H9 (cell line): Measurements from ENCODE around the gene HEG1. TPM values are rescaled to one million over a fixed set of nuclear protein-coding genes. Genes with fewer than 3 reads are reported as not detected.

Experiments used
- DNase-seq: peaks from one replicate; pipeline ENCODE4 v3.0.0-alpha.2; 2017
- H2AFZ ChIP-seq: one replicate; pipeline ENCODE4 v1.6.1; 2013; ENCODE audit warnings: mild to moderate bottlenecking, low read length, control low read depth, moderate library complexity
- H2AK5ac ChIP-seq: 2 replicates; pipeline ENCODE4 v1.6.1; 2013; ENCODE audit warnings: low read length, control low read depth, mixed read lengths; ENCODE audit not compliant: insufficient read length
- H2BK120ac ChIP-seq: one replicate; pipeline ENCODE4 v1.6.1; 2013; ENCODE audit warnings: low read depth, mild to moderate bottlenecking, low read length, control low read depth, inconsistent platforms; ENCODE audit not compliant: poor library complexity, severe bottlenecking
- H2BK12ac ChIP-seq: 2 replicates; pipeline ENCODE4 v1.6.1; 2013; ENCODE audit warnings: low read length, control low read depth, mixed read lengths, low read depth; ENCODE audit not compliant: insufficient read length
- H2BK15ac ChIP-seq: 2 replicates; pipeline ENCODE4 v1.6.1; 2013; ENCODE audit warnings: low read depth, low read length, control low read depth
- H2BK20ac ChIP-seq: one replicate; pipeline ENCODE4 v1.6.1; 2013; ENCODE audit warnings: low read depth, mild to moderate bottlenecking, low read length, control low read depth, inconsistent platforms; ENCODE audit not compliant: poor library complexity, severe bottlenecking
- H2BK5ac ChIP-seq: 2 replicates; pipeline ENCODE4 v1.6.1; 2013; ENCODE audit warnings: low read length, control low read depth, mixed read lengths; ENCODE audit not compliant: insufficient read length
- H3K14ac ChIP-seq: 2 replicates; pipeline ENCODE4 v1.6.1; 2013; ENCODE audit warnings: low read length, control low read depth; ENCODE audit not compliant: insufficient read depth
- H3K18ac ChIP-seq: 2 replicates; pipeline ENCODE4 v1.6.1; 2013; ENCODE audit warnings: low read depth, mild to moderate bottlenecking, mixed read lengths, low read length, control low read depth; ENCODE audit not compliant: insufficient read length
- H3K23ac ChIP-seq: 2 replicates; pipeline ENCODE4 v1.6.1; 2013; ENCODE audit warnings: low read length, control low read depth, mixed read lengths, low read depth; ENCODE audit not compliant: insufficient read length
- H3K23me2 ChIP-seq: 2 replicates; pipeline ENCODE4 v1.6.1; 2013; ENCODE audit warnings: low read depth, mild to moderate bottlenecking, mixed read lengths, low read length, control low read depth; ENCODE audit not compliant: insufficient read length, poor library complexity, severe bottlenecking
- H3K27ac ChIP-seq: 2 replicates; pipeline ENCODE4 v1.5.1; 2013; ENCODE audit warnings: low read length, control low read depth, mixed read lengths, low read depth; ENCODE audit not compliant: insufficient read length
- H3K27me3 ChIP-seq: 2 replicates; pipeline ENCODE4 v1.6.1; 2013; ENCODE audit warnings: low read length, control low read depth, inconsistent platforms; ENCODE audit not compliant: insufficient read depth
- H3K4ac ChIP-seq: 2 replicates; pipeline ENCODE4 v1.6.1; 2013; ENCODE audit warnings: low read depth, mild to moderate bottlenecking, control low read depth, inconsistent platforms, low read length, moderate library complexity
- H3K4me1 ChIP-seq: 2 replicates; pipeline ENCODE4 v1.6.1; 2013; ENCODE audit warnings: low read length, control low read depth, inconsistent platforms; ENCODE audit not compliant: insufficient read depth
- H3K4me2 ChIP-seq: 2 replicates; pipeline ENCODE4 v1.6.1; 2013; ENCODE audit warnings: low read length, control low read depth, mixed read lengths; ENCODE audit not compliant: insufficient read length, insufficient read depth
- H3K56ac ChIP-seq: 2 replicates; pipeline ENCODE4 v1.6.1; 2013; ENCODE audit warnings: low read depth, mild to moderate bottlenecking, mixed read lengths, low read length, control low read depth; ENCODE audit not compliant: insufficient read length
- H3K79me1 ChIP-seq: 2 replicates; pipeline ENCODE4 v1.6.1; 2013; ENCODE audit warnings: low read depth, mild to moderate bottlenecking, moderate library complexity, low read length, control low read depth, inconsistent platforms; ENCODE audit not compliant: insufficient read depth, poor library complexity, severe bottlenecking
- H3K79me2 ChIP-seq: 2 replicates; pipeline ENCODE4 v1.6.1; 2013; ENCODE audit warnings: low read length, control low read depth, inconsistent platforms; ENCODE audit not compliant: insufficient read depth
- H3K9ac ChIP-seq: 2 replicates; pipeline ENCODE4 v1.6.1; 2013; ENCODE audit warnings: low read length, control low read depth, mixed read lengths; ENCODE audit not compliant: insufficient read length; ENCODE audit errors: extremely low read depth
- H3K9me3 ChIP-seq: one replicate; pipeline ENCODE4 v1.6.1; 2013; ENCODE audit warnings: low read depth, low read length, inconsistent platforms; ENCODE audit not compliant: control insufficient read depth
- H3T11ph ChIP-seq: one replicate; pipeline ENCODE4 v1.6.1; 2013; ENCODE audit warnings: mild to moderate bottlenecking, low read length, control low read depth, inconsistent platforms
- H4K20me1 ChIP-seq: one replicate; pipeline ENCODE4 v1.6.1; 2013; ENCODE audit not compliant: control insufficient read depth, insufficient read length, insufficient read depth
- H4K5ac ChIP-seq: 2 replicates; pipeline ENCODE4 v1.6.1; 2013; ENCODE audit warnings: low read depth, mild to moderate bottlenecking, mixed read lengths, low read length, control low read depth; ENCODE audit not compliant: insufficient read length
- H4K8ac ChIP-seq: replicated peaks from 2 replicates; pipeline ENCODE4 v1.6.1; 2013; ENCODE audit warnings: low read length, control low read depth, mixed read lengths, low read depth; ENCODE audit not compliant: insufficient read length
- H4K91ac ChIP-seq: 2 replicates; pipeline ENCODE4 v1.6.1; 2013; ENCODE audit warnings: low read depth, mild to moderate bottlenecking, moderate library complexity, mixed read lengths, low read length, control low read depth; ENCODE audit not compliant: insufficient read length
- H3K27ac Mint-ChIP-seq, 3 experiments: 2 replicates in 2 of 3; 3 replicates in 1 of 3; pipeline ENCODE4 v1.8.0; 2020 to 2021; ENCODE audit warnings: mixed read lengths in 3 of 3, mild to moderate bottlenecking in 1 of 3, moderate library complexity in 1 of 3
- H3K27me3 Mint-ChIP-seq: 2 replicates; pipeline ENCODE4 v1.8.0; 2021; ENCODE audit warnings: low read depth, mild to moderate bottlenecking, moderate library complexity, mixed read lengths
- H3K36me3 Mint-ChIP-seq, 3 experiments: 2 replicates in 2 of 3; 3 replicates in 1 of 3; pipeline ENCODE4 v1.8.0; 2020 to 2021; ENCODE audit warnings: low read depth in 3 of 3, mixed read lengths in 3 of 3; ENCODE audit not compliant: insufficient read depth in 1 of 3
- H3K4me1 Mint-ChIP-seq, 2 experiments: 2 replicates each; pipeline ENCODE4 v1.8.0; 2020; ENCODE audit warnings: mixed read lengths in 2 of 2
- H3K4me3 Mint-ChIP-seq, 2 experiments: 2 replicates in 1 of 2; 3 replicates in 1 of 2; pipeline ENCODE4 v1.8.0; 2020 to 2021; ENCODE audit warnings: mild to moderate bottlenecking in 2 of 2, mixed read lengths in 2 of 2, moderate library complexity in 1 of 2
- H3K9me3 Mint-ChIP-seq, 2 experiments: 2 replicates in 1 of 2; 3 replicates in 1 of 2; pipeline ENCODE4 v1.8.0; 2020; ENCODE audit warnings: mild to moderate bottlenecking in 2 of 2, mixed read lengths in 2 of 2, moderate library complexity in 1 of 2
- WGBS: extraction: QIAGEN DNeasy Blood & Tissue Kit; methylation state at CpG from one replicate; pipeline ENCODE4 v1.1.7; 2013; ENCODE audit warnings: missing lambda C conversion rate, low lambda C conversion rate, mixed read lengths; ENCODE audit not compliant: insufficient read length; ENCODE audit errors: extremely low coverage; 5-methylcytosine and 5-hydroxymethylcytosine counted together
- total RNA-seq: library from RNA; stranded (reverse); gene quantifications from 2 replicates; pipeline ENCODE4 v1.2.1, GENCODE V29; 2021
- TF ChIP-seq, protein P1 (sequence below): fragments of 200-600 bp; sonication (generic); conservative IDR thresholded peaks from 3 replicates; pipeline ENCODE4 v1.8.0; 2021; ENCODE audit warnings: antibody characterized with exemption, mild to moderate bottlenecking

The HEG1 gene
- total RNA-seq, 1 experiment from 2014 or later = 10.3 TPM

DNA sequence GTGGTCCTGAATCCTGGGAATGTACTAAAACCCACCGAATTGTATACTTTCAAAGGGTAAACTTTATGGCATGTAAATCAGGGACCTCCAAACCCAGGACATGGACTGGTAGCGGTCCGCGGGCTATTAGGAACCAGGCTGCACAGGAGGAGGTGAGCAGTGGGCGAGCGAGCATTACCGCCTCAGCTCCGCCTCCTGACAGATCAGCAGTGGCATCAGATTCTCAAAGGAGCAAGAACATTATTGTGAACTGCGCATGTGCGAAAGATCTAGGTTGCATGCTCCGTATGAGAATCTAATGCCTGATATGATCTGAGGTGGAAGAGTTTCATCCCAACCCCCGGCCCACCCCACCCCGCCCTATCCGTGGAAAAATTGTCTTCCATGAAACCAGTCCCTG lies 22.2 kb downstream of the HEG1 start:
- Histone ChIP-seq H3K56ac (no peak overlapping the region), H3K23me2 (no peaks in the 10 kb centered on the region), H3K27ac (no peak overlapping the region), H3K79me1 (no peaks in the 10 kb centered on the region), H4K5ac (no peak overlapping the region), H3K79me2 (no peaks in the 10 kb centered on the region), H2BK12ac (no peak overlapping the region), H3K23ac (no peak overlapping the region), H2AK5ac (no peak overlapping the region), H3K9me3 (no peaks in the 10 kb centered on the region), H2BK15ac (no peak overlapping the region), H3K14ac (no peak overlapping the region), H3K4me2 (no peak overlapping the region), H3T11ph (no peak overlapping the region), H4K8ac (no peak overlapping the region), H2AFZ (no peak overlapping the region), H4K91ac (no peak overlapping the region), H2BK120ac (no peak overlapping the region), H3K27me3 (no peaks in the 10 kb centered on the region), H3K18ac (no peak overlapping the region), H3K9ac (no peak overlapping the region), H4K20me1 (no peaks in the 10 kb centered on the region), H2BK20ac (no peak overlapping the region), H3K4me1 (no peaks in the 10 kb centered on the region), H3K4ac (no peak overlapping the region), H2BK5ac (no peak overlapping the region)
- Mint-ChIP-seq H3K27ac (no peak overlapping the region), H3K36me3 (peaks cover 10 to 17% (median 12%) of the 10 kb centered on the region in 3 experiments), H3K4me1 (peaks cover 11 to 16% of the 10 kb centered on the region in 2 experiments), H3K4me3 (no peak overlapping the region), H3K27me3 (no peaks in the 10 kb centered on the region; the same call in 1 of the 2 replicates), H3K9me3 (peaks cover 9 to 16% of the 10 kb centered on the region in 2 experiments)
- no CpG with 5 or more reads among the region's 14 CpGs for WGBS
- TF ChIP-seq, protein P1, sequence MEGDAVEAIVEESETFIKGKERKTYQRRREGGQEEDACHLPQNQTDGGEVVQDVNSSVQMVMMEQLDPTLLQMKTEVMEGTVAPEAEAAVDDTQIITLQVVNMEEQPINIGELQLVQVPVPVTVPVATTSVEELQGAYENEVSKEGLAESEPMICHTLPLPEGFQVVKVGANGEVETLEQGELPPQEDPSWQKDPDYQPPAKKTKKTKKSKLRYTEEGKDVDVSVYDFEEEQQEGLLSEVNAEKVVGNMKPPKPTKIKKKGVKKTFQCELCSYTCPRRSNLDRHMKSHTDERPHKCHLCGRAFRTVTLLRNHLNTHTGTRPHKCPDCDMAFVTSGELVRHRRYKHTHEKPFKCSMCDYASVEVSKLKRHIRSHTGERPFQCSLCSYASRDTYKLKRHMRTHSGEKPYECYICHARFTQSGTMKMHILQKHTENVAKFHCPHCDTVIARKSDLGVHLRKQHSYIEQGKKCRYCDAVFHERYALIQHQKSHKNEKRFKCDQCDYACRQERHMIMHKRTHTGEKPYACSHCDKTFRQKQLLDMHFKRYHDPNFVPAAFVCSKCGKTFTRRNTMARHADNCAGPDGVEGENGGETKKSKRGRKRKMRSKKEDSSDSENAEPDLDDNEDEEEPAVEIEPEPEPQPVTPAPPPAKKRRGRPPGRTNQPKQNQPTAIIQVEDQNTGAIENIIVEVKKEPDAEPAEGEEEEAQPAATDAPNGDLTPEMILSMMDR = no peak
- DNase-seq = no peak
